ENCODE measurements around the gene REV3L. TPM values are rescaled to one million over a fixed set of nuclear protein-coding genes. Genes with fewer than 3 reads are reported as not detected.

REV3L gene
- total and polyA plus RNA-seq, 4 donors, result 8.8 to 91.4 (median 19.8) TPM

DNA sequence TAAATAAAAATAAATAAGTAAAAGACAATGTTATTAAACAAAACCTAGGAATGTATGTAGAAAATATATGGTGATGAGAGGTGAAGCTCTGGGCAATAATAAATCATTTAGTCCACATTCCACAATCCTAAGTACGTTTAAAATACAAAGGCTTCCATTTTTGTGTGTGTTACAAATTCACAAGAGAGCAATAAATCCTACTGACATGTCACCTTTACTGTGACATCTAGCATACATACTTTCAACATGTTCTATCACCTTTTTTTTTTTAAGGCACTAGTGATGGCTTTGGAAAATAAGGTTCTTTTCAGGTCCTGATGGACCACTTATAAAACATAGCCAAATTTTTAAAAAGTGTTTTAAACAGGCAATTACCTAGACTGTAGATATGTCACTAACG is 12.0 kb downstream of the REV3L start:
- ATAC-seq (ENCODE audit: insufficient read depth, low FRiP score), result no peak
- TF ChIP-seq, protein P1, sequence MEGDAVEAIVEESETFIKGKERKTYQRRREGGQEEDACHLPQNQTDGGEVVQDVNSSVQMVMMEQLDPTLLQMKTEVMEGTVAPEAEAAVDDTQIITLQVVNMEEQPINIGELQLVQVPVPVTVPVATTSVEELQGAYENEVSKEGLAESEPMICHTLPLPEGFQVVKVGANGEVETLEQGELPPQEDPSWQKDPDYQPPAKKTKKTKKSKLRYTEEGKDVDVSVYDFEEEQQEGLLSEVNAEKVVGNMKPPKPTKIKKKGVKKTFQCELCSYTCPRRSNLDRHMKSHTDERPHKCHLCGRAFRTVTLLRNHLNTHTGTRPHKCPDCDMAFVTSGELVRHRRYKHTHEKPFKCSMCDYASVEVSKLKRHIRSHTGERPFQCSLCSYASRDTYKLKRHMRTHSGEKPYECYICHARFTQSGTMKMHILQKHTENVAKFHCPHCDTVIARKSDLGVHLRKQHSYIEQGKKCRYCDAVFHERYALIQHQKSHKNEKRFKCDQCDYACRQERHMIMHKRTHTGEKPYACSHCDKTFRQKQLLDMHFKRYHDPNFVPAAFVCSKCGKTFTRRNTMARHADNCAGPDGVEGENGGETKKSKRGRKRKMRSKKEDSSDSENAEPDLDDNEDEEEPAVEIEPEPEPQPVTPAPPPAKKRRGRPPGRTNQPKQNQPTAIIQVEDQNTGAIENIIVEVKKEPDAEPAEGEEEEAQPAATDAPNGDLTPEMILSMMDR (IDR thresholded peaks at IDR 0.05; ENCODE audit: control extremely low read depth, extremely low read depth), result no peak
- WGBS, 2 donors, result 90 to 94% methylated on average over 2 of the region's 2 CpGs

DNA sequence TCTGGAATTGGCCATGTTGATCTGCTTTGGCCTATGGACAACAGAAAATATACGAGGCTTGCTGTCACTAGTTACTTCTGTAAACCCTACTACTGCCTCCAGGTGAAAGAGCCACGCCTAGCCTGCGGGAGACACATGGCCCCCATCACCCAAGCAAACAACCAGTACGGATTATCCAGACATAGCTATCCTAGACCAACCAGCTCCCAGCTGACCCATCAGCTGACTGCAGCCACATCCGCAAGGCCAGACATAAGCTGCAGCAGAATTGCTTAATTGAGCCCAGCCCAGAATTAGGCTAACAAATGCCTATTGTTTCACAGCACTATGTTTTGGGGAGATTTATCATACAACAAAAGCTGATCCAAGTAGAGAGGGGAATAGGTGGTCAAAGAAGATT is 13.5 kb downstream of the REV3L start:
- Histone ChIP-seq H3K4me3 (no peak overlapping the region), H3K27me3 (ENCODE audit: control insufficient read depth in 3 of 3, insufficient read depth in 3 of 3, low read length in 2 of 3) (no peaks in the 10 kb centered on the region), H3K9me3 (ENCODE audit: control insufficient read depth in 4 of 4, insufficient read depth in 3 of 4, low read length in 3 of 4) (peaks cover 0 to 2% (median 0%) of the 10 kb centered on the region in 4 donors), H3K36me3 (ENCODE audit: control insufficient read depth in 4 of 4, insufficient read depth in 4 of 4, low read length in 4 of 4) (peaks cover 0 to 6% (median 4%) of the 10 kb centered on the region in 4 donors), H3K4me1 (ENCODE audit: control insufficient read depth in 5 of 5, insufficient read depth in 5 of 5, low read length in 5 of 5) (peaks cover 4 to 10% (median 6%) of the 10 kb centered on the region in 5 donors), H3K27ac (ENCODE audit: low read depth in 1 of 2, low read length in 1 of 2) (no peak overlapping the region), H3K9ac (ENCODE audit: insufficient read depth in 1 of 2, low read length in 2 of 2) (no peak overlapping the region)
- WGBS, 2 donors, result 90 to 95% methylated on average over 5 of the region's 5 CpGs
- TF ChIP-seq, protein P1 (IDR thresholded peaks at IDR 0.05; ENCODE audit: control extremely low read depth, extremely low read depth), result no peak
- ATAC-seq (ENCODE audit: insufficient read depth, low FRiP score), result no peak
- no peak for DNase-seq

More for the DNA sequence above, 12.0 kb downstream of the REV3L start:
- H3K9me3 ChIP-seq (ENCODE audit: control insufficient read depth in 4 of 4, insufficient read depth in 3 of 4, low read length in 3 of 4), result peaks cover 0 to 2% (median 0%) of the 10 kb centered on the region in 4 donors
- no peak overlapping the region for H3K9ac ChIP-seq (ENCODE audit: insufficient read depth in 1 of 2, low read length in 2 of 2)
- peaks cover 4 to 10% (median 6%) of the 10 kb centered on the region in 5 donors for H3K4me1 ChIP-seq (ENCODE audit: control insufficient read depth in 5 of 5, insufficient read depth in 5 of 5, low read length in 5 of 5)
- no peak overlapping the region for H3K4me3 ChIP-seq
- peaks cover 0 to 6% (median 4%) of the 10 kb centered on the region in 4 donors for H3K36me3 ChIP-seq (ENCODE audit: control insufficient read depth in 4 of 4, insufficient read depth in 4 of 4, low read length in 4 of 4)
- DNase-seq, result no peak
- no peaks in the 10 kb centered on the region for H3K27me3 ChIP-seq (ENCODE audit: control insufficient read depth in 3 of 3, insufficient read depth in 3 of 3, low read length in 2 of 3)
- no peak overlapping the region for H3K27ac ChIP-seq (ENCODE audit: low read depth in 1 of 2, low read length in 1 of 2)

DNA sequence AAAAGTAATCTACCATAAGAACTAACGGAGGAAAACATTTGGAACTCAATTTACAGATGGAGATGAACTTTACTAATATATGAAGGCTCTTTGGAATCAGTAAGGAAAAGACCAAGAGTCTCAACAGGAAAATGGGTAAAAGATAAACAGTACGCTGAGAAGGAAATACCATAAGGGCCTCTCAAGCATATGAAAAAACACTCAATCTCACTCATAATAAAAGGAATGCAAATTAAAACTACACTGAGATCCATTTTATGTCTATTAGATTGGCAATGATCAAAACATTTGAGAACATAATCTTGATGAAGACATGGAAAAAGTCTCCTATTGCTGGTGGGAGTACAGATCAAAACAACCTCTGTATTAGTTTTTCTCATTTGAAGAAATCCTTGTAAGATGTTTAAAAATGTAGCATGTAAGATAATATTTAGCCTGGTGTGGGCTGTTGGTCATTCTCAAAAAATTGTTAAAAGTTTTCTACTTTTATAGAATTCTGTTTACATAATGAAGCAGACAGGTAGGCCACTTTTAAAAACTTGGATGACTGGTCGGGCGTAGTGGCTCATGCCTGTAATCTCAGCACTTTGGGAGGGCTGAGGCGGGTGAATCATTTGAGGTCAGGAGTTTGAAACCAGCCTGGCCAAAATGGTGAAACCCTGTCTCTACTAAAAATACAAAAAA is 14.5 kb downstream of the REV3L start:
- Histone ChIP-seq H3K27me3 (ENCODE audit: control insufficient read depth in 3 of 3, insufficient read depth in 3 of 3, low read length in 2 of 3) (no peaks in the 10 kb centered on the region), H3K9me3 (ENCODE audit: control insufficient read depth in 4 of 4, insufficient read depth in 3 of 4, low read length in 3 of 4) (peaks cover 0 to 2% (median 0%) of the 10 kb centered on the region in 4 donors), H3K27ac (ENCODE audit: low read depth in 1 of 2, low read length in 1 of 2) (no peak overlapping the region), H3K9ac (ENCODE audit: insufficient read depth in 1 of 2, low read length in 2 of 2) (no peak overlapping the region), H3K4me3 (no peak overlapping the region), H3K4me1 (ENCODE audit: control insufficient read depth in 5 of 5, insufficient read depth in 5 of 5, low read length in 5 of 5) (peaks cover 3 to 10% (median 6%) of the 10 kb centered on the region in 5 donors), H3K36me3 (ENCODE audit: control insufficient read depth in 4 of 4, insufficient read depth in 4 of 4, low read length in 4 of 4) (peaks cover 0 to 6% (median 4%) of the 10 kb centered on the region in 4 donors)
- ATAC-seq (ENCODE audit: insufficient read depth, low FRiP score), result no peak
- 60 to 89% methylated on average over 5 of the region's 5 CpGs for WGBS, 2 donors
- peak in 1 of 3 donors; percentile 43 for DNase-seq
- TF ChIP-seq, protein P1 (IDR thresholded peaks at IDR 0.05; ENCODE audit: control extremely low read depth, extremely low read depth), result no peak

Measured in lung (tissue), 12 donors.